MCF 10A (cell line): ENCODE data around the gene OR52E2. TPM values are rescaled to one million over a fixed set of nuclear protein-coding genes. Genes with fewer than 3 reads are reported as not detected.

Experiments
- BruUV-seq: library from RNA; stranded (reverse); fragments of 400-500 nt; replicated peaks from 2 replicates; lab custom pipeline; 2021; lab: Mats Ljungman, UMichigan
- CTCF ChIA-PET: fragments of 300-600 bp; sonication (Branson Sonifier 250); formaldehyde crosslinking; extraction: SDS; loops from one replicate; lab custom pipeline; 2021; ENCODE audit warnings: antibody characterized with exemption, inconsistent platforms; lab: Yijun Ruan, JAX
- POLR2A ChIA-PET: fragments of 300-600, 350-650 bp; sonication (Branson Sonifier 250); formaldehyde crosslinking; extraction: SDS; loops from one replicate; lab custom pipeline; 2020; ENCODE audit warnings: antibody characterized with exemption, inconsistent platforms; lab: Yijun Ruan, JAX
- DNase-seq: peaks from one replicate; pipeline ENCODE4 v3.0.0-alpha.2; 2018; ENCODE audit not compliant: unreplicated experiment
- H3K27ac Mint-ChIP-seq: one replicate; pipeline ENCODE4 v1.8.0; 2022; ENCODE audit warnings: mild to moderate bottlenecking, low read depth, mixed read lengths; ENCODE audit not compliant: unreplicated experiment
- H3K27me3 Mint-ChIP-seq: one replicate; pipeline ENCODE4 v1.8.0; 2022; ENCODE audit warnings: mixed read lengths; ENCODE audit not compliant: insufficient read depth, unreplicated experiment
- H3K36me3 Mint-ChIP-seq: one replicate; pipeline ENCODE4 v1.8.0; 2022; ENCODE audit warnings: mild to moderate bottlenecking, moderate library complexity, mixed read lengths; ENCODE audit not compliant: insufficient read depth, unreplicated experiment
- H3K4me1 Mint-ChIP-seq: one replicate; pipeline ENCODE4 v1.8.0; 2022; ENCODE audit warnings: mixed read lengths; ENCODE audit not compliant: insufficient read depth, unreplicated experiment
- H3K4me3 Mint-ChIP-seq: one replicate; pipeline ENCODE4 v1.8.0; 2022; ENCODE audit warnings: mild to moderate bottlenecking, moderate library complexity, mixed read lengths; ENCODE audit not compliant: unreplicated experiment
- H3K9me3 Mint-ChIP-seq: one replicate; pipeline ENCODE4 v1.8.0; 2022; ENCODE audit warnings: mixed read lengths; ENCODE audit not compliant: unreplicated experiment
- CTCF ChIP-seq: fragments of 200-600 bp; IDR thresholded peaks from one replicate; pipeline ENCODE4 v1.8.0; 2022; ENCODE audit warnings: antibody characterized with exemption, mild to moderate bottlenecking; ENCODE audit not compliant: unreplicated experiment
- intact Hi-C: fragments of 100-400 bp; cut with micrococcal nuclease; formaldehyde crosslinking; loops from 2 replicates; pipeline ENCODE4 v1.14.1; 2022
- total RNA-seq: library from RNA; stranded (reverse); gene quantifications from 2 replicates; pipeline ENCODE4 v1.2.3, GENCODE V29; 2022

Gene OR52E2
- total RNA-seq, 1 experiment from 2014 or later = not detected

GRCh38 chr11:5037926-5038325 lies 21.5 kb downstream of the OR52E2 start:
- Mint-ChIP-seq H3K27ac (no peak overlapping the region), H3K4me3 (no peak overlapping the region), H3K9me3 (no peaks in the 10 kb centered on the region), H3K27me3 (peaks cover 20% of the 10 kb centered on the region), H3K36me3 (no peaks in the 10 kb centered on the region), H3K4me1 (peaks cover 5% of the 10 kb centered on the region)
- POLR2A ChIA-PET = interaction anchor here (0.7 to 0.8 kb wide), 2 partner anchors 111 to 458 kb away, joined by 5 to 6 read pairs; no protein-coding TSS in a partner anchor
- TF ChIP-seq CTCF = no peak
- CTCF ChIA-PET = interaction anchor here (1.2 kb wide), 1 partner anchor 34 kb away, joined by 4 read pairs; no protein-coding TSS in a partner anchor
- DNase-seq = no peak
- intact Hi-C loops = loop anchor here (10.0 kb wide), 1 partner anchor 57 kb away; no protein-coding TSS in a partner anchor
- BruUV-seq = no TSS peak

- Mint-ChIP-seq H3K4me1 (no peaks in the 10 kb centered on the region), H3K4me3 (no peak overlapping the region), H3K36me3 (no peaks in the 10 kb centered on the region), H3K27ac (no peak overlapping the region), H3K27me3 (peaks cover 20% of the 10 kb centered on the region), H3K9me3 (no peaks in the 10 kb centered on the region)
- ChIA-PET POLR2A (no interaction called here), CTCF (no interaction called here)
- BruUV-seq = no TSS peak
- intact Hi-C loops = loop anchor here (10.0 kb wide), 1 partner anchor 58 kb away; no protein-coding TSS in a partner anchor
- no peak for DNase-seq
- TF ChIP-seq CTCF = no peak
Observed at GRCh38 chr11:5036669-5037068, 22.8 kb downstream of the OR52E2 start.

- BruUV-seq = no TSS peak
- H3K9me3 Mint-ChIP-seq = peaks cover 8% of the 10 kb centered on the region
- no peaks in the 10 kb centered on the region for H3K4me1 Mint-ChIP-seq
- no peak for DNase-seq
- H3K27me3 Mint-ChIP-seq = peaks cover 17% of the 10 kb centered on the region
- intact Hi-C loops = no loop called here
- ChIA-PET POLR2A (no interaction called here), CTCF (interaction anchor here (0.5 to 0.9 kb wide), 4 partner anchors 65 to 1716 kb away, joined by 3 to 4 read pairs (median 4); partner anchors contain the start of gene OR51D1)
- TF ChIP-seq CTCF = no peak
- H3K27ac Mint-ChIP-seq = no peak overlapping the region
- H3K36me3 Mint-ChIP-seq = no peaks in the 10 kb centered on the region
- H3K4me3 Mint-ChIP-seq = no peak overlapping the region
Observed at GRCh38 chr11:5021996-5022395, 37.4 kb downstream of the OR52E2 start.

GRCh38 chr11:5013012-5013411 lies 46.4 kb downstream of the OR52E2 start:
- Mint-ChIP-seq H3K4me1 (no peaks in the 10 kb centered on the region), H3K36me3 (no peaks in the 10 kb centered on the region), H3K9me3 (no peaks in the 10 kb centered on the region), H3K27ac (no peak overlapping the region), H3K4me3 (no peak overlapping the region), H3K27me3 (no peaks in the 10 kb centered on the region)
- BruUV-seq = no TSS peak
- intact Hi-C loops = no loop called here
- TF ChIP-seq CTCF = no peak
- POLR2A ChIA-PET = no interaction called here
- CTCF ChIA-PET = interaction anchor here (0.5 kb wide), 1 partner anchor 8 kb away, joined by 3 read pairs; no protein-coding TSS in a partner anchor
- no peak for DNase-seq
